M059J (cell line): ENCODE results near the gene FAM53B. TPM values are rescaled to one million over a fixed set of nuclear protein-coding genes. Genes with fewer than 3 reads are reported as not detected.

ENCODE experiments used
- DNase-seq: peaks from one replicate; pipeline ENCODE4 v3.0.0-alpha.2; 2012; ENCODE audit warnings: low read depth
- total RNA-seq: library from RNA; depleted of rRNA; stranded (reverse); fragments of >200 nt; shearing (Covaris generic); gene quantifications from 2 replicates; pipeline ENCODE4 v1.2.3, GENCODE V29; 2014

Gene FAM53B
- total RNA-seq, 1 experiment from 2014 or later, result 16.7 TPM

- DNase-seq, result no peak
Measured at GRCh38 chr10:124663228-124663627, 81.0 kb downstream of the FAM53B start.

- no peak for DNase-seq
Measured at GRCh38 chr10:124661660-124662180, 82.5 kb downstream of the FAM53B start.

DNA sequence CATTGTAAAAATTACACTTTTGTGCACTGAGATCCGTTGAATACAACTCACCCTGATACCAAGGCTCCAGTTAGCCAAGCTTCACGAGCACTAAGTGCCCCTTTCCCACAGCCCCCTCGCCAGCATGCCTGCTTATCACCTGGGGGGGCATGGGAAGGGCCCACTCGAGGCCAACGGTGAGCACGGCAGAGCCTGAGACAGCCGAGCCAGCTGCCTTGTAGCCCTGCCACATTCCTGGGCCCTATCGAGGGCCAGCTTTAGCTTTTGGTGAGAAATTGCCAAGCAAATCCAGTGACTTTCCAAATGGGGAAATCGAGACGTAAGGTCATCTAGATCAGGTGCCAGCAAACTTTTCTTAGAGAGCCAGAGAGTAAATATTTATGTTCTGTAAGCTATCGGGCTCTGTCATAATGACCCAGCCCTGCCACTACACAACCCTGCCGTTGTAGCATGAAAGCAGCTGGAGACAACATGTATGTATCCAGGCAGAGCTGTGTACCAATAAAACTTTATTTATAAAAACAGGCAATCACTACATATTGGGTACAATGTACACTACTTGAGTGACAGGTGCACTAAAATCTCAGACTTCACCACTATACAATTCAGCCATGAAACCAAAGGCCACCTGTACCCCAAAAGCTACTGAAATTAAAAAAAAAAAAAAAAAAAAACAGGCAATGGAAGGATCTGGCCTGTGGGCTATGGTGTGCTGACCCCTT lies 83.6 kb downstream of the FAM53B start:
- no peak for DNase-seq

- no peak for DNase-seq
Measured at GRCh38 chr10:124659380-124659779, 84.8 kb downstream of the FAM53B start.

GRCh38 chr10:124658591-124659242 lies 85.5 kb downstream of the FAM53B start:
- no peak for DNase-seq

DNA sequence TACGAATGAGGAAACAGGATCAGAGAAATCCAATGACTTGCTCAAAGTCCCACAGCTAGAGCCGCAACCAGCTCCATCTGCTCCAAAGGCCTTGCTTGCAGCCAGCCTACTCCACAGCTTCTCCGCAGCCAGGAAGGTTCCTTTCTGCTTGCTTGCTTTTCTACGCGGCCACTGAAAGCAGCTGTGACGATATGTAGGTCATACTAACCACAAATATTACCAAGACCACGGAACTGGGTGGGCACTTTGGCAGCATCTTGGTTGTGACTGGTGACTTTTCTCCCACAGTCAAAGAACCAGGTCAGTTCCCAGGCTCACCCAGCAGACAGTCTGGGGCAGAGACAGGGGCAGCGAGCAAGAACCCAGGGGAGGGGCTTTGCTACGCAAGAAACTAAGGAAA lies 86.4 kb downstream of the FAM53B start:
- DNase-seq, result peak; percentile 8

DNA sequence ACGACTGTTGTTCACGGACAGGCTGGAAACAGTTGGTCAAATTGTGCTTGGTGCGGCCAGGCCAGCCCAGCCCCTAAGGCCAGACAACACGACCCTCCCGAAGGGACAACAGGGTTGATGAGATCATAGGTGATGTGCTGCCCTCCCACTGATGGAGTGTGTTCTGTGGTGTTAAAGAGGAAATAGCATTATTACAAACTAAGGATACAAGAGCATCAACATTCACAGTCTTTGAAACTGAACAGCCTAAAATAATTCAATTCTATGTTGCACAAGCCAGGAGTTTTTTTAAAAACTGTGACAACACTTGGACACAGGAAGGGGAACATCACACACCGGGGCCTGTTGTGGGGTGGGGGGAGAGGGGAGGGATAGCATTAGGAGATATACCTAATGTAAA lies 87.6 kb downstream of the FAM53B start:
- DNase-seq, result no peak

DNA sequence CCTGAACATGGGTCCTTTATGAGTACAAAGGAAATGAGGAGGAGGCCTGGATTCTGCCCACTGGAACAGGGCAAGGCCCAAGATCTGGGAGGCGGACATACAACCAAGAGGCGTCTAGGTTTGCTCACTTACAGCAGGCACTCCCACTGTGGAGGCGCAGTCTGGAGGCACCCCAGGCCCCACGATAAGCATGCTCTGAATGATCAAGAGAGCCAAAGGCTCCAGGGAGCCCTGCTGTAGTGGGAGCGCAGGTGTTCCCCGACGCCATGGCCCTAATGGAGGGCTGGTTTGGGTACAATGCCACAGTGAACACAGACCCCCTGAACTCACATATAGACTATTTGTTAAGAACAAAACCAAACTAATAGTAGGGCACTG lies 88.1 kb downstream of the FAM53B start:
- no peak for DNase-seq

GRCh38 chr10:124655191-124656112 lies 88.7 kb downstream of the FAM53B start:
- no peak for DNase-seq

- DNase-seq, result no peak
Measured at GRCh38 chr10:124654686-124655085, 89.5 kb downstream of the FAM53B start.

DNA sequence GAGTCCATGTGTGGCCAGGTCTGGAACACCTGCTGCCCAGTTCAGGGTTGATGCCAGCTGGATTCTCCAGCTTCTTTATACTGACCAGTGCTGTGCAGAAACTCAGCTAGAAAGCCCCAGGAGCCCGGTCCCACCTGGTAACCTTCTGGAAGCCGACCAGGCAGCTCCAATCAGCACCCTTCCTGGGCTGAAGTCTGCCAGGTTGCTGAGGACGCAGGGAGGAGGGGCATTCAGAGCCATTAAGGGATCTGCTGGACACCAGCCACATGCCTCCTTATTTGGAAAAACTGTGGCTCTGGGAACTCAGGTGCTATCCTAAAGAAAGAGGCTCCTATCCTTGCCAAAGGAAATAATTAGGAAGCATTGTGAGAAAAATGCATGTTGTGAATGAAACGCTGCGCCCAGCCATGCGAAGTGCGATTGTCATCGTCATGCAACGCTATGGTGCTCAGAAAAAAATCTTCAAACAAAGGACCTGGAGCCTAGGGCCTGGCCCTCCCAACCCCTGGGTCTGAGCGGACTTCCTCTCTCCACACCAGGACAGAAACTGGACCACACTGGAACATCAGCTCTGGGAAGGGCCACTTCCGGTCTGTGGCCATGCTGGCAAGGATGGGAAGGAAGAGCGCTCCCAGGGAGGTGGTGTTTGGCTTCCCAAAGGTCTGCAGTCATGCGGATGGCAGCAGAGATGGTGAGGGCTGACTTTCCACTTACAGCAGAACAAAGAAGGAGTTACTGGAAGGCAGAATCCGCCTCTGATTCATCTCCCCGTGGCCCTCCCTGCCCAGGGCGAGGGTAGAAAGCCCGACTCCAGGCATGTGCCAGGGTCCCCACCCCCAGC lies 90.1 kb downstream of the FAM53B start:
- DNase-seq, result no peak

DNA sequence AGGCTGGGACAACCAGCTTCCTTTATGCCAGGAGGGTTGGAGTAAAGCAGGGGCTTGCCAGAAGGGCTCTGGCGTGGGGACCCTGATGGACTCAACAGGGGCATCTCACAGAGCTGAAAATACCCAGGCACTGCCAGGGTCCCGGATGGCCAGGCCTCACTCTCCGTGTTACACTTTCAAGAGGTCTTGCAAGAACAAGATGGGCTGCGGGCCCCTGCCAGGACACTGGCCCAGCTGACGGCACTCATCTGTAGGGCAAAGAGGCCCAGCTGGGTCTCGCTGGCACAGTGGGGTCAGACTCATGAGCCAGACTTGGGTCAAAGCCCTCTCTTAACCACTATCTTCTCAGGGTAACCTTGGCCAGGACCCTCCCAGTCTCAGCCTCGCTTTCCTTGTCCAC lies 90.9 kb downstream of the FAM53B start:
- no peak for DNase-seq

DNA sequence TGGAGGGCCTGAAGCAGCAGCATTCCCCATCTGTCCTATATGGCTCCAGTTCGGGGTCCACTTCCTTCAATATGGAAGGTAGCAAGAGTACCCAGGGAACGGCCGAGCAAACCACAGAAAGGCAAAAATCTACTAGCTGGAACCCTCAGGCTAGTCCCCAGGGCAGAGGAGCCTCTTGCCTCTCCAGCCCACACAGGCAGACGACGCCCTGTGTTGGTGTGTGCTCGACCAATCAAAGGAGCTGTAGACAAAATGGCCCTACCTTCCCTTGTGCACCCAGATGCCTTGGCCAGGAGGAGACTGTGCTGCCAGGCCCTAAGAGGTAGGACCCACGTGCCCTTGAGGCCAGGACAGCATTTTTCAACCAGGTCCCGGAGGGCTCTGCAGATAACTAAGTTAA lies 91.5 kb downstream of the FAM53B start:
- no peak for DNase-seq

DNA sequence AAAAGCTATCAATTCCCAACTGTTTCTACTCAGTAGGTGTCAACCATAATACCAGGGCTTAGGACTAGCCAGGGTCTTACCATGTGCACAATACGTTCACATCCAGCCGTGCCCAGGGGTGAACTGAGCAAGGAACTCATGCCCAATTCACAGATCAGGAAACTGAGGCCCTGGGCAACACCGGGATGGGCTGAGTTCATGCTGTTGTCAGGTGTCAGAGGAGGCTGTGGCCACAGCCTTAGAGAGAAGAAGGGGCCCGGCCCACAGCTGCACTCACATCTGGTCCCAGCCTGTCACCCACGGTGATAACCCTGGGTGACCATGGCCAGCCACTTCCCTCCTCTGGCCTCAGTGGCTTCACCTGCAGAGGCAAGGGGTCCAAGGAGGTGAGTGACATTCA lies 92.0 kb downstream of the FAM53B start:
- DNase-seq, result no peak

- no peak for DNase-seq
Measured at GRCh38 chr10:124651402-124651891, 92.7 kb downstream of the FAM53B start.

DNA sequence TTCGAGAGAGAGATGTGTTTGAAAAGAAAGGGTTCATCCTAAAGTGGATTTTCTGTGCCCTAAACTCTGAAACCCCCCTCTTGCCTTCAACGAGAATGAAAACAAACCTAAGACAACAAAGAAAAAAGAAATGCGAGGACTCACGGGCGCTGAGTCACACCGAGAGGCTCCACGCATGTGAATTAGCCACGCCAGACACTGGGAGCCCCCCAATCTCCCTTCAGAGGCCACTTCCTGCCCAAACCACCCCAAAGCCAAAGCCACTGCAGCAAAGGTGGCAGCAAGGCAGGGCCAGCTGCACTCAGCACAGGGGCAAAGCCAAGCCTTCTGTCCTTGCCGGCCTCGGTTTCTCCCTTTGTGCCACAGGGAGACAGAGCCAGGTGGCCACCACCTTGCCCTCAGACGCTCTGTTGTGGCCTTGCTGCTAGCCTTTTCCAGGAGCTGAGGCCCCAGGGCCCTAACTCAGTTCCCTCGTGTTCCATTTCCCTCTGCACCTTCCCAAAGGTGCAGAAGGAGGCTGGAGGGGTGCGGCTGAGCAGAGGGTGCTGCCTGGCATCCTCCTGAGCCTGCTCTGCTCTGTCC lies 93.3 kb downstream of the FAM53B start:
- no peak for DNase-seq

DNA sequence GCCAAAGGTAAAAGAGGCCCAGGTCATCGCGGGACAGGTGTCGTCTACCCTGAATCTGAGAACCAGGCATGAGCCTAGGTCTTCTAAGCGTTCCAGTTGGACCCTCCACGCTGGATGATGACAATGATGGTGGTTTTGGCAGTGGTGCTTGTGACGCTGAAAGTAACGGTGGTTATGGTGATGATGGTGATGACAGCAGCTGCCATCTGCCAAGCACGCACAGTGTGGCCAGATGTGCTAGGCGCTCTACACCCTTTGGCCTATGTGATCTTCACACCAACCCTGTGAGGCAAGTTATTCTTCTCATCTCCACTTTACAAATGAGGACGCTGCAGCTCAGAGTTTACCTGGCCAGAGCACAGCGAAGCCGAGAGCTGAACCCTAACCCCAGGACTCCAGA lies 93.9 kb downstream of the FAM53B start:
- DNase-seq, result no peak

DNA sequence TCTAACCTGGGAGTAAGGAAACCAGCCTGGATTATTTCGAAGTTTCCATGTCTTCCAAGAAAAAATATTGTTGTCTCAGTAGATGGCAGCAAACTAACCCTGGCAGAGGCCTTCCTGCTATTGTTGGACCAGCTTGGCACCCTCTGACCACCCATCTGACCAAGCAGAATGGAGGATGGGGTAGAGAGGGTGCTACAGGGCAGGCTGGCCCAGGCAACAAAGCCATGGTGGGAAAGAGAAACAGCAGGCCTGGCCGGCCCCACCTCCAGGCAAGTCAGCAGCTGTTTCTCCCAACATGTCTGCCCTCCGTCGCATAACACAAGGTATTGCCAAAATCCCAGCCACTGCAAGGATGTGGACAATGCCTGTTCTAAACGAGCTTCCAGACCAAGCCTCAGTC lies 95.0 kb downstream of the FAM53B start:
- DNase-seq, result no peak

- DNase-seq, result peak; percentile 48
Measured at GRCh38 chr10:124648738-124649137, 95.4 kb downstream of the FAM53B start.

DNA sequence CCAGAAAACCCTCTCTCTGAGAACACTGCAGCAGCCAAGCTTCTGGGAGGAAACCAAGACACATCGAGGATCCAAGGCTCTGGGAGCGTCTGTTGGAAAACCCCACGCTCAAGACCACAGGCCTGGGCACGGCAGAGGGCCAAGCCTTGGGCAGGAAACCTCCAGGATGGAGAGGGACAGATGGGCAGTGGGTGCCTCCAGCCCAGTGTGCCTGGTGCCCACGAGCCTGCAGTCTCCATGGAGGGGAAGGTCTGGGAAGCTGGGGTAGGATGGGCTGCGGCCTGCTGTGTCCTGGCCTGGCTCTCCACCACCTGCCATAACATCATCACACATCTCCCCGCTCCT lies 96.1 kb downstream of the FAM53B start:
- no peak for DNase-seq
